OCI-LY3 (cell line): ENCODE results near the gene IFNA21.
"Not testable (repeated sequence)": the region's sequence is repeated elsewhere in the genome, so short reads cannot be mapped to it uniquely, and the experiment has no call there.

ENCODE experiments used
- H2AFZ ChIP-seq: fragments of 200-600, 300-600 bp; shearing (Covaris generic); 2 replicates; pipeline ENCODE4 v1.6.0; 2014; ENCODE audit warnings: antibody characterized with exemption, low read depth, low read length
- H3K27ac ChIP-seq: fragments of 200-600, 300-600 bp; sonication (generic); 2 replicates; pipeline ENCODE4 v1.5.1; 2014; ENCODE audit warnings: mild to moderate bottlenecking, low read length, moderate library complexity, mixed read lengths
- H3K27me3 ChIP-seq: fragments of 200-600, 300-600 bp; sonication (generic); 2 replicates; pipeline ENCODE4 v1.6.1; 2014; ENCODE audit warnings: low read depth, low read length, mixed read lengths
- H3K36me3 ChIP-seq: fragments of 200-600, 300-600 bp; sonication (generic); replicated peaks from 2 replicates; pipeline ENCODE3; 2014; ENCODE audit warnings: low read depth, low read length, mixed read lengths
- H3K4me1 ChIP-seq: fragments of 300-600, 200-600 bp; sonication (generic); 2 replicates; pipeline ENCODE4 v1.6.1; 2014; ENCODE audit warnings: low read length, mixed read lengths
- H3K4me2 ChIP-seq: fragments of 200-600, 300-600 bp; sonication (generic); 2 replicates; pipeline ENCODE4 v1.6.1; 2014; ENCODE audit warnings: low read length, mixed read lengths
- H3K4me3 ChIP-seq: fragments of 300-600, 200-600 bp; sonication (generic); 2 replicates; pipeline ENCODE4 v1.5.1; 2014; ENCODE audit warnings: antibody characterized with exemption, mild to moderate bottlenecking, low read length, moderate library complexity
- H3K79me2 ChIP-seq: fragments of 300-600, 200-600 bp; shearing (Covaris generic); 2 replicates; pipeline ENCODE4 v1.6.1; 2014; ENCODE audit warnings: mild to moderate bottlenecking, low read length, mixed read lengths
- H3K9ac ChIP-seq: fragments of 300-600, 200-600 bp; shearing (Covaris generic); 2 replicates; pipeline ENCODE4 v1.6.0; 2014; ENCODE audit warnings: mild to moderate bottlenecking, low read length, moderate library complexity
- H3K9me3 ChIP-seq: fragments of 200-600, 300-600 bp; shearing (Covaris generic); 2 replicates; pipeline ENCODE4 v1.6.1; 2014; ENCODE audit warnings: low read length, mixed read lengths; ENCODE audit not compliant: insufficient read depth
- H4K20me1 ChIP-seq: fragments of 200-600, 300-600 bp; sonication (generic); 2 replicates; pipeline ENCODE4 v1.6.1; 2016; ENCODE audit warnings: low read length, mixed read lengths; ENCODE audit not compliant: insufficient read depth
- CTCF ChIP-seq: fragments of 200-600, 300-600 bp; sonication (generic); IDR thresholded peaks from 2 replicates; pipeline ENCODE4 v1.5.1; 2014; ENCODE audit warnings: antibody characterized with exemption, low read length, low read depth
- EZH2phosphoT487 ChIP-seq: fragments of 200-600 bp; shearing (Covaris generic); IDR thresholded peaks from 2 replicates; pipeline ENCODE4 v1.6.1; 2018; ENCODE audit warnings: antibody characterized with exemption, mixed run types, low read depth

The IFNA21 gene

GRCh38 chr9:21205204-21205603 lies 38.7 kb upstream of the IFNA21 start:
- no peak for TF ChIP-seq CTCF
- TF ChIP-seq EZH2phosphoT487 = no peak
- Histone ChIP-seq H3K9me3 (no peaks in the 10 kb centered on the region), H2AFZ (no peak overlapping the region), H3K36me3 (no peaks in the 10 kb centered on the region), H3K4me2 (no peak overlapping the region), H3K4me1 (0 out of 2 replicates have a peak, but pooled peaks cover 4% of the 10 kb centered on the region), H4K20me1 (no peaks in the 10 kb centered on the region), H3K9ac (no peak overlapping the region), H3K79me2 (no peaks in the 10 kb centered on the region), H3K27ac (no peak overlapping the region), H3K27me3 (peaks cover 26% of the 10 kb centered on the region), H3K4me3 (no peak overlapping the region)

- not testable (repeated sequence) for H3K4me3 ChIP-seq, H3K79me2 ChIP-seq, H3K9ac ChIP-seq, H2AFZ ChIP-seq, H3K4me2 ChIP-seq, H3K9me3 ChIP-seq, H4K20me1 ChIP-seq, H3K36me3 ChIP-seq, H3K27ac ChIP-seq
- H3K27me3 ChIP-seq = peaks cover 34% of the 10 kb centered on the region
- peaks cover 13% of the 10 kb centered on the region for H3K4me1 ChIP-seq
Observed at GRCh38 chr9:21202105-21202504, 35.6 kb upstream of the IFNA21 start, which contains the start of gene IFNA7. Gene IFNA7 (minus strand): TSS chr9:21202205. CDS start chr9:21202165, 40 bp downstream.

DNA sequence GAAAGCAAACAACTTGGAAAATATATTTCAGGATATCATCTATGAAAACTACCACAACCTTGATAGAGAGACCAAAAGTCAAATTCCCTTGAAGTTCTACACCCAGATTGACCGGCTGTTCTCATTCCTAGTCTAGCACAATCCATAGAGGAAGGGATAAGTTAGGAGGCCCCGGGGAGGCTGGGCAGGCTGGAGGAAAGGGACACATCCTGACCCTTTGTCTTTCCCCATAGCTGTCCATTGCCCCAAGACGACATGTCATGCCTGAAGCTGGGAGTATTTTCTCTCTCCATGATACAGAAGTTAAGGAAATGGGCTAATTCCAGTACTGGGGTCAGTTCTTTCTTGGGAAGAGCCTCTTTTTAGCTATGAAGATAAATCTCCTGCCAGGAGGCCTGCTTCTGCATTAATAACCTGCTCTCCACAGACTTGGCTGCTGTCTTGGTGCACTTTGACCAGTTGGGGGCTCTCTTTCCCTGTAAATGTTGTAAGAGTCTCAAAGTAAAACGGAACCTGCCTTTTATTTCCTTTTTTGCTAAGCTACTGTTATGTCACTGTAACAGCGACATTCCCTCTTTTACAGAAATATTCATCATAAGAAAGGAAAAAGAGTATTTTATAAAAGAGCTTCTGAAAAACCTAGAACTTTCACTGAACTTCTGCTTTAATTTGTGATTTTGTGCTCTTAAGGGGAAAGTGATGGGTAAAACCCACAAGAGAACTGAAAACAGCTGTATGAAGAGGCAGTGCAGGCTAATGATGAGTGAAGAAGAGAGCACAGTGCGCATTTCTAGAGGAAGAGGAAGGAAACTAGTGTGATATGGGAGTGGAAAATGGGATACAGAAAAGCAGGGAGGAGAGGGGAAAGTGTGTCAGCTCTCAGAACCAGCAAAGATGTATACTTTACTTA lies 28.7 kb upstream of the IFNA21 start:
- H3K79me2 ChIP-seq, H3K36me3 ChIP-seq, H3K9ac ChIP-seq, H3K9me3 ChIP-seq, H4K20me1 ChIP-seq, H2AFZ ChIP-seq: not testable (repeated sequence)
- Histone ChIP-seq H3K27ac (peak overlapping the region; percentile 44; the same call in 1 of the 2 replicates), H3K4me2 (peak overlapping the region; percentile 64), H3K4me3 (peak overlapping the region; percentile 7; the same call in 1 of the 2 replicates), H3K27me3 (peaks cover 23% of the 10 kb centered on the region), H3K4me1 (peaks cover 36% of the 10 kb centered on the region)
- TF ChIP-seq CTCF = peak; percentile 63
- TF ChIP-seq EZH2phosphoT487 = 0 out of 2 replicates have a peak, but pooled peaks have one; percentile 43

GRCh38 chr9:21187487-21187886 lies 21.0 kb upstream of the IFNA21 start, which contains the start of gene IFNA4:
Gene IFNA4 (minus strand): TSS chr9:21187587. CDS start chr9:21187531, 56 bp downstream.
- H3K4me3 ChIP-seq, H3K79me2 ChIP-seq, H3K9me3 ChIP-seq, H4K20me1 ChIP-seq, H2AFZ ChIP-seq, H3K4me2 ChIP-seq, H3K27ac ChIP-seq, H3K36me3 ChIP-seq, H3K27me3 ChIP-seq, H3K9ac ChIP-seq: not testable (repeated sequence)
- peaks cover 12% of the 10 kb centered on the region for H3K4me1 ChIP-seq
